HepG2 (cell line): ENCODE data around the gene GPC6. TPM values are rescaled to one million over a fixed set of nuclear protein-coding genes. Genes with fewer than 3 reads are reported as not detected.

Experiments used
- ATAC-seq: fragments of 200-7000 bp; cut with Tn5 transposase; 3 replicates; pipeline ENCODE4 v1.9.1; 2020; ENCODE audit warnings: mild to moderate bottlenecking, moderate library complexity
- BruUV-seq: library from RNA; stranded (reverse); fragments of 400-500 nt; replicated peaks from 2 replicates; lab custom pipeline; 2021; lab: Mats Ljungman, UMichigan
- CTCF ChIA-PET: fragments of 300-600 bp; formaldehyde crosslinking; extraction: SDS; loops from one replicate; lab custom pipeline; 2021; ENCODE audit warnings: low total read pairs, inconsistent platforms, low intra/inter-chr PET ratio; lab: Yijun Ruan, JAX
- POLR2A ChIA-PET: fragments of 350-600 bp; sonication (Branson Sonifier 250); formaldehyde crosslinking; loops from one replicate; lab custom pipeline; 2020; ENCODE audit warnings: antibody characterized with exemption, inconsistent platforms; lab: Yijun Ruan, JAX
- DNase-seq: peaks from one replicate; pipeline ENCODE4 v3.0.0-alpha.2; 2015; ENCODE audit warnings: low spot score
- FAIRE-seq: peaks from 3 replicates; lab custom pipeline; 2011; peaks lifted over from hg19 to GRCh38; lab: Jason Lieb, UNC
- H2AFZ ChIP-seq: one replicate; pipeline ENCODE4 v1.6.1; 2011; ENCODE audit warnings: low read length, inconsistent platforms
- H3K27ac ChIP-seq: fragments of 300-600 bp; 3 replicates; pipeline ENCODE4 v1.8.0; 2011; ENCODE audit warnings: mixed run types, mild to moderate bottlenecking, mixed read lengths, low read length, inconsistent platforms; ENCODE audit not compliant: insufficient read depth; ENCODE audit errors: extremely low read length
- H3K27me3 ChIP-seq, 2 experiments: fragments of 200-600 bp in 1 of 2; 2 replicates in 1 of 2; 3 replicates in 1 of 2; pipeline versions ENCODE4 v1.6.0 to v1.8.0; 2011; ENCODE audit warnings: low read length in 2 of 2, mild to moderate bottlenecking in 2 of 2, moderate library complexity in 2 of 2, inconsistent platforms in 1 of 2; ENCODE audit not compliant: insufficient read depth in 2 of 2, control insufficient read depth in 1 of 2
- H3K36me3 ChIP-seq, 2 experiments: fragments of 200-600 bp in 1 of 2; replicated peaks in 1 of 2; 2 replicates in 1 of 2; 3 replicates in 1 of 2; pipeline versions ENCODE4 v1.5.1 to v1.8.0; 2011; ENCODE audit warnings: low read length in 2 of 2, inconsistent platforms in 1 of 2; ENCODE audit not compliant: insufficient read depth in 2 of 2, control insufficient read depth in 1 of 2
- H3K4me1 ChIP-seq: 2 replicates; pipeline ENCODE4 v1.5.1; 2012; ENCODE audit warnings: low read length, inconsistent platforms; ENCODE audit not compliant: insufficient read depth
- H3K4me2 ChIP-seq: 2 replicates; pipeline ENCODE4 v1.6.0; 2011; ENCODE audit warnings: low read depth, low read length, inconsistent platforms
- H3K4me3 ChIP-seq, 3 experiments: fragments of 200-600 bp in 1 of 3; sonication (generic), shearing (Covaris generic) in 1 of 3; replicated peaks in 1 of 3; 2 replicates each; pipeline ENCODE4 v1.5.1; 2011 to 2016; ENCODE audit warnings: low read length in 3 of 3, inconsistent platforms in 2 of 3, low read depth in 2 of 3, mild to moderate bottlenecking in 2 of 3, control low read depth in 1 of 3, mixed read lengths in 1 of 3; ENCODE audit not compliant: insufficient read depth in 1 of 3
- H3K79me2 ChIP-seq: one replicate; pipeline ENCODE4 v1.6.1; 2011; ENCODE audit warnings: low read length, inconsistent platforms; ENCODE audit not compliant: insufficient read depth
- H3K9ac ChIP-seq: 2 replicates; pipeline ENCODE4 v1.6.0; 2011; ENCODE audit warnings: mild to moderate bottlenecking, low read depth, low read length, inconsistent platforms; ENCODE audit not compliant: insufficient read depth
- H3K9me3 ChIP-seq: 2 replicates; pipeline ENCODE4 v1.5.1; 2012; ENCODE audit warnings: mild to moderate bottlenecking, low read length
- H4K20me1 ChIP-seq: 2 replicates; pipeline ENCODE4 v1.6.0; 2011; ENCODE audit warnings: inconsistent platforms, mild to moderate bottlenecking, low read length, moderate library complexity; ENCODE audit not compliant: insufficient read depth
- ELF3 ChIP-seq: IDR thresholded peaks from 2 replicates; pipeline ENCODE4 v1.6.1; 2016; ENCODE audit warnings: missing genetic modification reagents, missing compliant biosample characterization
- HOXD1 ChIP-seq: sonication (generic); formaldehyde crosslinking; IDR thresholded peaks from 2 replicates; pipeline ENCODE4 v1.5.0; 2020; ENCODE audit warnings: missing genetic modification reagents
- KAT2B ChIP-seq: fragments of 150-350 bp; IDR thresholded peaks from 2 replicates; pipeline ENCODE4 v1.6.1; 2014; ENCODE audit warnings: low read depth, low read length, borderline replicate concordance
- NR2C2 ChIP-seq: sonication (generic); formaldehyde crosslinking; IDR thresholded peaks from 2 replicates; pipeline ENCODE4 v1.4.0; 2020; ENCODE audit warnings: missing genetic modification reagents, mild to moderate bottlenecking, moderate library complexity, borderline replicate concordance
- SIX1 ChIP-seq: sonication (generic); formaldehyde crosslinking; IDR thresholded peaks from 2 replicates; pipeline ENCODE4 v1.4.0; 2020; ENCODE audit warnings: missing genetic modification reagents, borderline replicate concordance
- SIX4 ChIP-seq: sonication (generic); formaldehyde crosslinking; IDR thresholded peaks from 2 replicates; pipeline ENCODE4 v1.4.0; 2020; ENCODE audit warnings: missing genetic modification reagents
- ZNF747 ChIP-seq: sonication (generic); formaldehyde crosslinking; IDR thresholded peaks from 2 replicates; pipeline ENCODE4 v1.8.1; 2023; ENCODE audit warnings: missing genetic modification reagents, mild to moderate bottlenecking, borderline replicate concordance
- ZNF75D ChIP-seq: sonication (generic); formaldehyde crosslinking; IDR thresholded peaks from 2 replicates; pipeline ENCODE4 v1.8.1; 2023; ENCODE audit warnings: missing genetic modification reagents, mild to moderate bottlenecking, borderline replicate concordance
- WGBS: methylation state at CpG from one replicate; pipeline ENCODE4 v1.1.6; 2017; ENCODE audit warnings: low lambda C conversion rate; 5-methylcytosine and 5-hydroxymethylcytosine counted together
- in situ Hi-C: cut with HindIII; loops from 2 replicates; pipeline ENCODE4 v1.10.0; 2017; ENCODE audit warnings: low pct_unique_long_range_greater_than_20kb; ENCODE audit not compliant: extremely low pct_ligation_motif_present
- intact Hi-C: fragments of 100-400 bp; cut with micrococcal nuclease; formaldehyde crosslinking; loops from one replicate; pipeline ENCODE4 v1.10.0; 2022; ENCODE audit not compliant: unreplicated experiment
- polyA plus RNA-seq, 8 experiments: library from polyadenylated mRNA; depleted of rRNA in 3 of 8; stranded (reverse) in 7 of 8; unstranded in 1 of 8; fragments of >200 nt; fragmentation: Illumina TruSeq in 4 of 8; extraction: Trizol in 4 of 8; gene quantifications; 2 replicates each; pipeline versions ENCODE4 v1.2.1 to v1.2.3, GENCODE V29; 2011 to 2016; ENCODE audit warnings: low read depth in 4 of 8, missing spikeins in 1 of 8, mixed read lengths in 1 of 8; ENCODE audit not compliant: insufficient read depth in 1 of 8
- total RNA-seq, 5 experiments: library from RNA; depleted of rRNA; stranded (reverse); fragments of >200 nt; fragmentation: Illumina TruSeq; extraction: Trizol; gene quantifications; 2 replicates each; pipeline ENCODE4 v1.2.3, GENCODE V29; 2016; ENCODE audit warnings: low read depth in 1 of 5
- TF ChIP-seq, protein P1 (sequence below): sonication (generic); formaldehyde crosslinking; IDR thresholded peaks from 2 replicates; pipeline ENCODE4 v1.5.1; 2020; ENCODE audit warnings: mild to moderate bottlenecking, moderate library complexity, missing genetic modification reagents
- TF ChIP-seq, protein P2 (sequence below): sonication (generic); formaldehyde crosslinking; IDR thresholded peaks from 2 replicates; pipeline ENCODE4 v1.5.0; 2020; ENCODE audit warnings: mild to moderate bottlenecking, missing genetic modification reagents

GPC6 gene
- total and polyA plus RNA-seq, 2 of the 13 experiments (the other 11 are each of a cell fraction or from before 2014, with no cell fraction given) = 24.5 to 33.9 TPM

DNA sequence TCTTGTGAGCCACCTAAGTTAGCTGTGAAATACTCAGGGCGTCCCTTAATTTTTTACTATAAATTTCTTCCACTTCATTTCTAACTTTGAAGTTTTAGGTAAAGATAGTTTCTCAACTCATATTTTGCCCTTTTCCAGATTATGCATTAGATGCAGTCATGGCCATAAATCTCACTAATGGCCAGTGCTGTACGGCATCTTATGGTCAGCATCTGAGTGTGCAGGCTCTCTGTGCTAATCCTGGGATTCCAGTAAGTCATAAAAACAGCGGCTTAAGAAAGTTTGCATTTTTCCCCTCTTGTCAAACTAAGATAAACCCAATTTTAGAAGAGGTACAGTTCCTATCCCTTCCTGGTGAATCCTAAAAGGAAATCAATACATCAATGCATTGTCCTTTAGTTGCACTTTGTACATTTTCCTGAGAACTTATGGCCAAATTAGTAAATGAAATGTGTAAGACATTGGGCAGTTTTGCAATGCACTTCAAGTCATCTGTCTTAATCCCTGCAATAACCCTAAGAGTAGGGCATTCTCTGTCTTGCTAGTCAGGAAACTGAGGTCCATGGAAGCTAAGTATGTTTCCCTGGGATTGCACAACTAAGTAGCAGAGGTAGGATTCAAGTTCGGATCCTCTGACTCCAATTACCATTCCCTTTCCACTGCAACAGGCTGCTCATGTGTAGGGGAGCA, 1106.7 kb downstream of the GPC6 start (continued):
- TF ChIP-seq, protein P1, sequence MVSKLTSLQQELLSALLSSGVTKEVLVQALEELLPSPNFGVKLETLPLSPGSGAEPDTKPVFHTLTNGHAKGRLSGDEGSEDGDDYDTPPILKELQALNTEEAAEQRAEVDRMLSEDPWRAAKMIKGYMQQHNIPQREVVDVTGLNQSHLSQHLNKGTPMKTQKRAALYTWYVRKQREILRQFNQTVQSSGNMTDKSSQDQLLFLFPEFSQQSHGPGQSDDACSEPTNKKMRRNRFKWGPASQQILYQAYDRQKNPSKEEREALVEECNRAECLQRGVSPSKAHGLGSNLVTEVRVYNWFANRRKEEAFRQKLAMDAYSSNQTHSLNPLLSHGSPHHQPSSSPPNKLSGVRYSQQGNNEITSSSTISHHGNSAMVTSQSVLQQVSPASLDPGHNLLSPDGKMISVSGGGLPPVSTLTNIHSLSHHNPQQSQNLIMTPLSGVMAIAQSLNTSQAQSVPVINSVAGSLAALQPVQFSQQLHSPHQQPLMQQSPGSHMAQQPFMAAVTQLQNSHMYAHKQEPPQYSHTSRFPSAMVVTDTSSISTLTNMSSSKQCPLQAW (CRISPR knock-in tag) = no peak
- TF ChIP-seq HOXD1 (CRISPR knock-in tag) (no peak), NR2C2 (CRISPR knock-in tag) (no peak)

DNA sequence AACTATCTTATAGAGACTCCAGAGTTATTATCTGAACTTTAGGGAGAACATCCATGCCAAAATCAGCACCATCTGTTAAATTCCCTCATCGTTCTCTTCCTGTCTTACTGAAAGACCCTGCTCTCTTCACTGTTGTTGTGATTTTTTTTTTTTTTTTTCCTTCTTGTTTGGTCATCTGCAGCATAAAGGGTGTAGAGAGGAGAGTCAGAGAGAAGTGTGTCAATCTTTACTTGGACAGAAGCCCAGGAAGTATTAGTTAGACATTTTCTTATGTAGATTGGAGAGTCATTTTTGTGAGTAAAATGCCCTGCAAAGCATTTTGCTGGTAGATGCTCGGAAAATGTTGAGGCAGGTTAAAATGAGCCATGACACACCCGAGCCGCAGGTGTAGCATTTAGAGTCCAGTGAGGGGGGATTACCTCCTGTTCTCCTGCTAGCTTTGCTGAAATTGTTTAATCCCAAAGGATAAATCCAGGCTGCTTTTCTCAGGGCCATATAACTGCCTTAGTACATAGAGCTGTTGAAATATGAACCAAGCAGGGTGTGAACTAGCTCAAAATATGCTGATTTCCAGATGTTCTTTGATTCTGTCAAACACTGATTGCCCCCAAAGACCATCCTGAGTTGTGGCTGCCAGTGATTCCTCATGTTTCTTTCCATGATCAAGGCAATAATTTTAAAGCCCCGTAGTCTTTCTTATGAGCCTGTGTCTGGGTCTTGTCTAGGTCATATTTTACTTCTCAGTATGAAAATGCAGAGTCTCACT, 1109.3 kb downstream of the GPC6 start:
- Histone ChIP-seq H3K36me3 (no peaks in the 10 kb centered on the region), H3K27me3 (no peaks in the 10 kb centered on the region), H2AFZ (no peak overlapping the region), H3K9me3 (no peaks in the 10 kb centered on the region), H3K4me3 (no peak overlapping the region), H3K4me1 (no peaks in the 10 kb centered on the region), H3K9ac (no peak overlapping the region), H3K27ac (no peak overlapping the region), H3K79me2 (no peaks in the 10 kb centered on the region), H4K20me1 (no peaks in the 10 kb centered on the region), H3K4me2 (no peak overlapping the region)
- intact Hi-C loops = no loop called here
- WGBS = 91% methylated on average over 5 of the region's 5 CpGs
- ATAC-seq (no peak), DNase-seq (no peak), FAIRE-seq (no peak)
- in situ Hi-C loops = loop anchor here (25.0 kb wide), 1 partner anchor 1099 kb away; the partner anchor contains the start of gene GPC6
- TF ChIP-seq SIX1 (CRISPR knock-in tag) = no peak
- TF ChIP-seq, protein P2, sequence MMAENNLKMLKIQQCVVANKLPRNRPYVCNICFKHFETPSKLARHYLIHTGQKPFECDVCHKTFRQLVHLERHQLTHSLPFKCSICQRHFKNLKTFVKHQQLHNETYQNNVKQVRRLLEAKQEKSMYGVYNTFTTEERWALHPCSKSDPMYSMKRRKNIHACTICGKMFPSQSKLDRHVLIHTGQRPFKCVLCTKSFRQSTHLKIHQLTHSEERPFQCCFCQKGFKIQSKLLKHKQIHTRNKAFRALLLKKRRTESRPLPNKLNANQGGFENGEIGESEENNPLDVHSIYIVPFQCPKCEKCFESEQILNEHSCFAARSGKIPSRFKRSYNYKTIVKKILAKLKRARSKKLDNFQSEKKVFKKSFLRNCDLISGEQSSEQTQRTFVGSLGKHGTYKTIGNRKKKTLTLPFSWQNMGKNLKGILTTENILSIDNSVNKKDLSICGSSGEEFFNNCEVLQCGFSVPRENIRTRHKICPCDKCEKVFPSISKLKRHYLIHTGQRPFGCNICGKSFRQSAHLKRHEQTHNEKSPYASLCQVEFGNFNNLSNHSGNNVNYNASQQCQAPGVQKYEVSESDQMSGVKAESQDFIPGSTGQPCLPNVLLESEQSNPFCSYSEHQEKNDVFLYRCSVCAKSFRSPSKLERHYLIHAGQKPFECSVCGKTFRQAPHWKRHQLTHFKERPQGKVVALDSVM (CRISPR knock-in tag) = no peak
- TF ChIP-seq SIX4 (CRISPR knock-in tag) = no peak
- no peak for TF ChIP-seq ZNF75D
- no peak for TF ChIP-seq ELF3 (CRISPR knock-in tag)
- no peak for TF ChIP-seq KAT2B
- TF ChIP-seq ZNF747 (CRISPR knock-in tag) = no peak
- ChIA-PET POLR2A (no interaction called here), CTCF (no interaction called here)
- no TSS peak for BruUV-seq
